GM12801 (cell line): Measurements from ENCODE around the gene HCN1.

Experiments used
- CTCF ChIP-seq: IDR thresholded peaks from one replicate; pipeline ENCODE4 v1.5.1; 2011; ENCODE audit warnings: control low read depth; ENCODE audit not compliant: insufficient read length; ENCODE audit errors: extremely low read depth

Gene HCN1

GRCh38 chr5:45335978-45336377 lies 360.2 kb downstream of the HCN1 start:
- no peak for TF ChIP-seq CTCF

GRCh38 chr5:45335346-45335745 lies 360.8 kb downstream of the HCN1 start:
- no peak for TF ChIP-seq CTCF

GRCh38 chr5:45334939-45335338 lies 361.2 kb downstream of the HCN1 start:
- TF ChIP-seq CTCF: no peak

- TF ChIP-seq CTCF: no peak
These were observed 400.9 kb downstream of the HCN1 start for GRCh38 chr5:45295231-45295630.

GRCh38 chr5:45288746-45289145 lies 407.4 kb downstream of the HCN1 start:
- no peak for TF ChIP-seq CTCF

GRCh38 chr5:45284436-45284835 lies 411.7 kb downstream of the HCN1 start:
- TF ChIP-seq CTCF: no peak

- TF ChIP-seq CTCF: no peak
These were observed 415.1 kb downstream of the HCN1 start for GRCh38 chr5:45281081-45281480.

- no peak for TF ChIP-seq CTCF
These were observed 417.1 kb downstream of the HCN1 start for GRCh38 chr5:45279109-45279508.
